GM21367 (cell line): Measurements from ENCODE around the gene PRIMPOL.
"Not testable (repeated sequence)": the region's sequence is repeated elsewhere in the genome, so short reads cannot be mapped to it uniquely, and the experiment has no call there.

Experiments used
- ATAC-seq: cut with Tn5 transposase; IDR thresholded peaks from one replicate; pipeline ENCODE4 v1.9.1; 2021; ENCODE audit not compliant: unreplicated experiment

PRIMPOL gene, protein sequence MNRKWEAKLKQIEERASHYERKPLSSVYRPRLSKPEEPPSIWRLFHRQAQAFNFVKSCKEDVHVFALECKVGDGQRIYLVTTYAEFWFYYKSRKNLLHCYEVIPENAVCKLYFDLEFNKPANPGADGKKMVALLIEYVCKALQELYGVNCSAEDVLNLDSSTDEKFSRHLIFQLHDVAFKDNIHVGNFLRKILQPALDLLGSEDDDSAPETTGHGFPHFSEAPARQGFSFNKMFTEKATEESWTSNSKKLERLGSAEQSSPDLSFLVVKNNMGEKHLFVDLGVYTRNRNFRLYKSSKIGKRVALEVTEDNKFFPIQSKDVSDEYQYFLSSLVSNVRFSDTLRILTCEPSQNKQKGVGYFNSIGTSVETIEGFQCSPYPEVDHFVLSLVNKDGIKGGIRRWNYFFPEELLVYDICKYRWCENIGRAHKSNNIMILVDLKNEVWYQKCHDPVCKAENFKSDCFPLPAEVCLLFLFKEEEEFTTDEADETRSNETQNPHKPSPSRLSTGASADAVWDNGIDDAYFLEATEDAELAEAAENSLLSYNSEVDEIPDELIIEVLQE

DNA sequence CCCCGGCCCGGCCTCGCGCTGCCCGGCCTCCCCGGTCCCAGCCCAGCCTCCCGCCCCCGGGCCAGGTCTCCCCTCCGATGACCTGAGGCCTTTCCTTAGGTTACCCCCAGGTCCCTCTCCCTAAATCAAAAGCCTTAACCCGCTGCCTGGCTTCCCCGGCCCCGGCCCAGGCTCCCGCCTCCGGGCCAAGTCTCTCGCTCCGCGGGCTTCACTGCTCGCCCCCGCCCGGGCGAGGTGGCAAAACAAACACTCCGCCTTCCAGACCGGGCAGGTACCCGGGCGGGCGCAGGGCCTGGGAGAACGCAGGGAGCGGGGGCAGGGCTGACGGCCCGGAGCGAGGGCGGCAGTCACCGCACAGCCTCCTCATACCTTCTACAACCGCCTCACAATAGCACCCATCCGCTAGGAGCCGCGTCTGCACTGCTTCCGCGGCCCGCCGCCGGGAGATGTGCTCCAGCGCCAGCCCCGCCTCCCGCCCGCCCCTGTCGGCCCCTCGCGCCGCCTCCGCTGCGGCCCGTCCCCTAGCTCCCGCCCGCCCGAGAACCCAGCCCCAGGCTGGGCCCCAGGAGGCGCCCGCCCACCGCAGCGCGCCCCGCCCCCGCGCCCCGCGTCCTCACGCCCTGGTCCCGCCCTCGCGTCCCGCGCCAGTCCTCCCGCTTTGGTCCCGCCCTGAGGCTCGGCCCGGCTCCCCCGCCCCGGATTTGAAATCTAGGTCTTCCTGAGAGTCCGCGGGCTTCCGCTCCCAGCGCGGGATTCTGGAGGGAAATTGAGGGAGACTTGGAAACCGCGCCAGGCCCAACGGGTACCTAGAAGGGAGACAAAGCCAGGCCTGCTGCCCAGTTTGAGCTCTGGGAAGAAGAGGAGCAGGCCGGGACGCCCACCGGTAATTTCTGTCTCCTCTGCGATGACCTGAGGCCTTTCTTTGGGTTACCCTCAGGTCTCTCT is at the start of gene PRIMPOL, which contains the start of gene CASP3:
Gene PRIMPOL (plus strand): TSS at position 713 of the 945 bp plus-strand sequence. CDS start 7,403 bp downstream, outside the sequence.
Gene CASP3 (minus strand): TSS at position 422 of the 945 bp plus-strand sequence. CDS start 10,994 bp downstream, outside the sequence.
- peak; percentile 74 for ATAC-seq

DNA sequence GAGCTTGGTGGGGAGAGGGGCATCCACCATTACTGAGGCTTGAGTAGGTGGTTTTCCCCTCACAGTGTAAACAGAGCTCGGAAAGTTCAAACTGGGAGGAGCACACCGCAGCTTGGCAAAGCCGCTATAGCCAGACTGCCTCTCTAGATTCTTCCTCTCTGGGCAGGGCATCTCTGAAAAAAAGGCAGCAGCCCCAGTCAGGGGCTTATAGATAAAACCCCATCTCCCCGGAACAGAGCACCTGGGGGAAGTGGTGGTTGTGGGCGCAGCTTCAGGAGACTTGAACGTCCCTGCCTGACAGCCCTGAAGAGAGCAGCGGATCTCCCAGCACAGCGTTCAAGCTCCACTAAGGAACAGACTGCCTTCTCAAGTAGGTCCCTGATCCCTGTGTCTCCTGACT is 48.6 kb upstream of the PRIMPOL start:
- ATAC-seq: not testable (repeated sequence)

DNA sequence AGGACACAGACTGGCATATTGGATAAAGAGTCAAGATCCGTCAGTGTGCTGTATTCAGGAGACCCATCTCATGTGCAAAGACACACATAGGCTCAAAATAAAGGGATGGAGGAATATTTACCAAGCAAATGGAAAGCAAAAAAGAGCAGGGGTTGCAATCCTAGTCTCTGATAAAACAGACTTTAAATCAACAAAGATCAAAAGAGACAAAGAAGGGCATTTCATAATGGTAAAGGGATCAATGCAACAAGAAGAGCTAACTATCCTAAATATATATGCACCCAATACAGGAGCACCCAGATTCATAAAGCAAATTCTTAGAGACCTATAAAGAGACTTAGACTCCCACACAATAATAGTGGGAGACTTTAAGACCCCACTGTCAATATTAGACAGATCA is 46.7 kb upstream of the PRIMPOL start:
- not testable (repeated sequence) for ATAC-seq

DNA sequence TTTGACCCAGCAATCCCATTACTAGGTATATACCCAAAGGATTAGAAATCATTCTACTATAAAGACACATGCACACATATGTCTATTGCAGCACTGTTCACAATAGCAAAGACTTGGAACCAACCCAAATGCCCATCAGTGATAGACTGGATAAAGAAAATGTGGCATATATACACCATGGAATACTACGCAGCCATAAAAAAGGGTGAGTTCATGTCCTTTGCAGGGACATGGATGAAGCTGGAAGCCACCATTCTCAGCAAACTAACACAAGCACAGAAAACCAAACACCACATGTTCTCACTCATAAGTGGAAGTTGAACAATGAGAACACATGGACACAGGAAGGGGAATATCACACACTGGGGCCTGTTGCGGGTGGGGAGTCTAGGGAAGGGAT is 42.1 kb upstream of the PRIMPOL start:
- ATAC-seq: not testable (repeated sequence)

DNA sequence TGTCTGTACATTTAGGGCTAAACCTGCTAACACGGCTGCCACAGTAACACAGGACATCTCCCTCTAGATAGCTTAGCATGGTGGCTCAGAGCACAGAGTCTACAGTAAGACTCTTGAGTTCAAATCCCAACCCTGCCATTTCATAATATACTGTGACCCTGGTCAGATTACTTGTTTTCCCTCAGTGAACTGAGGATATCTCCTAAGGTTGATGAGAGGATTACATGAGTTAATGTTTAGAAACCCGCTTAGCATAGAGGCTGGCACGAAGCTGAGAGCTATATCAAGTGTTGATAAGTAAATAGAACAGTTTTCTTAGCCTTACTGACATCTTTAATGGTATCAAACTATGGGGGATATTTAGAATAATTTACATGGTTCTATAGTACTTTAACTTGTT is 37.5 kb upstream of the PRIMPOL start:
- ATAC-seq: no peak

DNA sequence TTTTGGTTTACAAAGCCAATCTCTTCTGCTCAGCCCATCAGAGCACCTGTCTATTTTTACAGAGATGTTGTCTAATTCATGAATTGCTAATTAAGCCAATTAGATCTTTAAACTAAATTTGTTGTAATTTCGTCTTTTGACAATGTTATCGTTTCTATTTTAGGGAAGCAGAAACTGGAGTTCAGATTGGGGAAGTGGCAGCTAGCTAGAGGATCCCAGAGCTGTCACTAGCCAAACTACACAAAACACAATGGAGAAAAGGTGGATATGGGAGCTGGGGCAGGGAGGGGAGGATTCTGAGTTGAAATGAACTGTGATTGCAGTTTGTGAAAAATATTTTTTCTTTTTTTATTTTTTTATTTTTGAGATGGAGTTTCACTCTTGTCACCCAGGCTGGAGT is 36.1 kb upstream of the PRIMPOL start:
- ATAC-seq: no peak

DNA sequence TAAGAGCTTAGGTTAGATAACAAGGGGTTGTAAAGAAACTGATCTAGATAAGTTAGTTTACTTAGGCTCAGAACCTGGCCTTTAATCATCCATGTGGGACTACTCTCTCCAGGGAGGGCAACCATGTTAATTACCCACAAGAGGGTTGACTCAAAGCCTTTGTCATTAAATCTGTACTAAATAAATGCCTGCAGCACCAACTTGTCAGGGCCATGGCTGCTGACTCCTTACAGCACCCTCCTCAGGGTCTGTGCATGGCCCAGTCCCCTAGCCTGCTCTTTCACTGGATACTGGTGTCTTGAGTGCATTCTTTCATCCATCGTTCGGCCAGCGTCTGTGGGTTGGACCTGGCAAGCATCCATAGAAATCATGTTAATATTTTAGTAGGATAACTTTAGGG is 35.0 kb upstream of the PRIMPOL start:
- ATAC-seq: no peak

DNA sequence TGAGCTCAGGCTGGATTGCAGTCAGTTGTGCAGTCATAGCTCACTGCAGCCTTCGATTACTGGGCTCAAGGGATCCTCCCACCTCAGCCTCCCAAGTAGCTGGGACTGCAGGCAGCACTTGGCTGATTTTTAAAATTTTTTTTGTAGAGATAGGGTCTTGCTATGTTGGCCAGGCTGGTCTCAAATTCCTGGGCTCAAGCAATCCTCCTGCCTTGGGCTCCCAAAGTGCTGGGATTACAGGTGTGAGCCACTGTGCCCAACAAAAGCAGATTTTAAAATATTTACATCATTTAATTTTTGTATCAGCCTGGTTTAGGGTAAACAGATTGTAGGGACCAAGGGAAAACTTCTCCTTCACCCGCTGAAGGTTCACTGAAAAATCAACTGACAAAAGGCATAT is 33.4 kb upstream of the PRIMPOL start:
- not testable (repeated sequence) for ATAC-seq

DNA sequence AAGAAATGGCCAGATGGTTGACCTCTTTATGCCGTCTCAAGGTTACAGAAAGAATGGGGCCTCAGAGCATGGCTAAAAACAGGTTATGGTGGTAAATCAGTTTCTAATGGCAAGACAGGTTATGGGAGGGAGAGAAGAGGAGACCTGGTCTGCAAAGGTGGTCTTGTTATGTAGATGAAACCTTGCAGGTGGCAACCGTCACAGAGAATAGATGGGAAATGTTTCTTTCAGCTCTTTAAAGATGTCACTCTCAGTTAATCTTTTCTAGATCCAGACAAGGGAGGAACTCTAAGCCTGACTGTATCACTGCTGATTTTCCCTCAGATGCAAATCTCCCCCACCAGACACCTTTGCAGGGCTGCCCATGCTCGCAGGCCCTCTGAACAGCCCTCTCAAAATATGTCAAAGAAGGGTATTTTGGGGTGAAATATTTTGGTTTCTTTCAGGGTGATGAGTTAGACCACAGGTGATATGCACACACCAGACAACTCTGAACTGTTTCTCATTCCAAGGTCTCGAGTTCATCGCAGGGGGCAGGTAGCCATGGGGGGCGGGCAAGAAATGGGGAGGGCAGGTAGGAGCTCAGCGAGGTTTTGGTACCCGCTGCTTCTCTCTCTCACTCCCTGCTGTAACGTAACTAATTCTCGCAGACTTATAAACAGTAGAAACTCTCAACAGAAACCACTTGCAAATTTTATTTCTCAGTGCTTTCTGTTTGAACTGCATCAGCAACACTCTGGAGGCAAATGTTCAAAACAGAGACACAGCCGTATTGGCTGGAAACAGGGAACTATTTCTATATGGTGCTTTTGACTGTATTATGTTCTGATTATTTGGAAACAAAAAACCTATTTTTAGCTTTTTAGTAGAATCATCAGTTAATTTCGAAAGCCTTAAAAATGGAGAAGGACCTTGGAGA is 32.6 kb upstream of the PRIMPOL start:
- ATAC-seq: peak; percentile 83

DNA sequence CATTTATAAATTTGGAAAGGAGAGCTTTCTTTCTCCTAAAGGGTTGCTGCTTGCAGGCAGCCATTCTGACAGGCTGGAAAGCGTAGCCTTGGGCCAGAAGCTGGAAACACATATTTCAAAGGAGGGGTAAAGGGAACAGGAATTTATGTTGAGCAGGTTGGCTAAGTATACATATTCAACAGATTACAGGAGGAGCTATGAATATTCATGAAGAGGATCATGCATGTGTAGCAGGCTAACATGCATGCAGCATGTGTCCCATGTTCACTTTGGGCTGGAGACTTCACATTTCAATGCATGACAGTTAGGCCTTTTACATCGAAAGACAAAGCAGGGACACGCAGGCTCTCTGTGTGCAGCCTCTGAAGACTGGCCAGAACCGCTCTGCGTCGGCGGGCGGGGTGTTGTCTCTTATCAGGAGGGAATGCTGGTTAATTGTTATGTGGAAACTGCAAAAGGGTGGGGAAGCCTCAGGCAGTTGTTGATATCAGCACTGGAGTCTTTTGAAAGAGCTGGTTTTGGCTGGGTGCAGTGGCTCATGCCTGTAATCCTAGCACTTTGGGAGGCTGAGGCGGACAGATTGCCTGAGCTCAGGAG is 31.8 kb upstream of the PRIMPOL start:
- ATAC-seq: no peak

DNA sequence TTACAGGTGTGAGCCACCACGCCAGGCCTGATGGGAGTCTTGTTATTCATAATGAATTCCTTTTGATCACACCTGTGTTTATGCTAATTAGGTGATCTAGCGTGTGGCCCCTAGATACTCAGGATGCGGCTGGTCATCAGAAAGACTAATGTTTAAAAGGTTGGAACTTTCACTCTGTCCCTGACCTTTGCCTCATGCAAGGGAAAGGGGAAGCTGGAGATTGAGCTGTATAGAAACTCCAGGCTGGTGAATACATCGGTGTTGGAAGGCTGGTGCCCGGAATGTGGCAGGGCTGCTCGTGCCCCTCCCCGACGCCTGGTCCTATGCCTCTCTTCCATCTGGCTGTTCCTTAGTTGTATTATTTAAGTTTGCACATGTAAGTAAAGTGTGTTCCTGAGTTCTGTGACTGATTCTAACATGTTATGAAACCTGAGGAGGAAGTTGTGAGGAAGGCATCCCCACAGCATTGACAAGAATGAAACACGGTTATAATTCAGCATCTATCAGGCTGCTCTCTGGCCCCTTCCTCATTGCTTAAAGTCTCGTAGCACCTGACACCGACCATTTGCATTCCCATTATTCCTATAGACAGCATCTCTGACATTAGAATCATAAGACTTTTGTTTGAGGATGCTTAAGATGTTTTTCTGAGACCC is 29.2 kb upstream of the PRIMPOL start:
- no peak for ATAC-seq

DNA sequence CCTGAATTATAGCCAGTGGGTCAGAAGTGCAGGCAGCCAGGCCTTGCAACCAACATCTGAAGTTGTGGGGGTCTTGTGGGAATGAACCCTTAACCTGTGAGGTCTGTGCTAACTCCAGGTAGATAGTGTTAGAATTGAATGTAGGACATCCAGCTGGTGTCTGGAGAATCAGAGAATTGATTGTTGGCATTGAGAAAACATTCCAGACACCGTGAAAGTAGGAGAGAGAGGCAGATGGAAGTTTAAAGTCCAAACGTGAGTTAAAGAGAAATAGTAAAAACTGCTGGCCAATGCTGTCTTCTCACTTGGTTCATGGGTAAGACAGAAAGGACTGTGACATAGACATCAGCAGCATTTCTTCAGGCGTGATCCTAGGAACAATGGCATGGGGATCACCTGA is 28.0 kb upstream of the PRIMPOL start:
- no peak for ATAC-seq

DNA sequence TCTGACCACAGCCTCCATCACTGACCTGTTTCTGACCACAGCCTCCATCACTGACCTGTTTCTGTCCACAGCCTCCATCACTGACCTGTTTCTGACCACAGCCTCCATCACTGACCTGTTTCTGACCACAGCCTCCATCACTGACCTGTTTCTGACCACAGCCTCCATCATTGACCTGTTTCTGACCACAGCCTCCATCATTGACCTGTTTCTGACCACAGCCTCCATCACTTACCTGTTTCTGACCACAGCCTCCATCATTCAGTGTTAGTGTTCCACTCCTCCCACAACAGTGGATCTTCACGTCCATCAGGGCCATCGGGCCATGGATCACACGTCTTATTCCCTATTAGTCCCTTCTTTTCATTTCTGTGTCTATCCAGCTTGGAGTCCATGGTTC is 25.0 kb upstream of the PRIMPOL start:
- not testable (repeated sequence) for ATAC-seq

DNA sequence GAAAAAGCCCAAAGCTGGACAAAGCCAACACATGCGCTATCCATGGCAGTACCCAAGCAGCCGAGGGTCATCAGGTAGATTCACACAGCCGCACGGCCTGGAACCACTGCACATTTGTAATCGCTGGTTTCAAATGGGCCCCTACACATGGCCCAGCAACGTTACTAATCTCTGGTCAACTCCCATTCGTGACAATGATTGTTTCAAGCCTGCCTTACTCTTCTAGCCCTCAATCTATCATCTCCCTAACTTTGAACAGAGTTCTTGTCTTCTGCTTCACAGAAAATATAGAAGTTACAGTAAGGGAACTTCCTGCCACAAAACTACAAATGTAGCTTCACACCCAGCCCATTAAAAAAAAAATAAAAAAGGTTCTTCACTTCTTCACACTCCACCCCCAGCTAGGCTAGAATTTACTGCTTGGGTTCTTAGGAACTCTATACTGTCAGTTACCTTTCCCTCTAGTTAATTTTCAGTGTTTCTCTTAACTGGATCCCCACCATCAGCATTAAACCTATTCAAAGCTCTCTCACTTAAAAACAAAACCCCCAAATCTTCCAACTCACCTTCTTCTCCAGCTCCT is 24.5 kb upstream of the PRIMPOL start:
- no peak for ATAC-seq

DNA sequence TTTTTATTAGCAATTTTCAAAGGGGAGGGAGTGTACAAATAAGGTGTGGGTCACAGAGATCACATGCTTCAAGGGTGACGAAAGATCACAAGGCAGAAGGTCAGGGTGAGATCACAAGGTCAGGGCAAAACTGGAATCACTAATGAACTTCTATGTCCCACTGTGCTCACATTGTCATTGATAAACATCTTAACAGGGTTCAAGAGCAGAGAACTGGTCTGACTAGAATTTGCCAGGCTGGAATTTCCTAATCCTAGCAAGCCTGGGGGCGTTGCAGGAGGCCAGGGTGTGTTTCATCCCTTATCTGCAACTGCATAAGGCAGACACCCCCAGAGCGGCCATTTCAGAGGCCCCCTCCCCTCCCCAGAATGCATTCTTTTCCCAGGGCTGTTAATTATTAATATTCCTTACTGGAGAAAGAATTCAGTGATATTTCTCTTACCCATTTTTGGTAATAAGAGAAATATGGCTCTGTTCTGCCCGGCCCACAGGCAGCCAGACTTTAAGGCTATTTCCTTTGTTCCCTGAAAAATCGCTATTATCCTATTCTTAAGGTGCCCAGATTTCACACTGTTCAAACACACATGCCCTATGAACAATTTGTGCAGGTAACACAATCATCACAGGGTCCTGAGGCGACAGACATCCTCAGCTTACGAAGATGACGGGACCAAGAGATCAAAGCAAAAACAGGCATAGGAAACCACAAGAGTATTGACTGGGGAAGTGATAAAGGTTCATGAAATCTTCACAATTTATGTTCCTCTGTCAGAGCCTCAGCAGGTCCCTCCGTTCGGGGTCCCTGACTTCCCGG is 23.5 kb upstream of the PRIMPOL start:
- not testable (repeated sequence) for ATAC-seq

DNA sequence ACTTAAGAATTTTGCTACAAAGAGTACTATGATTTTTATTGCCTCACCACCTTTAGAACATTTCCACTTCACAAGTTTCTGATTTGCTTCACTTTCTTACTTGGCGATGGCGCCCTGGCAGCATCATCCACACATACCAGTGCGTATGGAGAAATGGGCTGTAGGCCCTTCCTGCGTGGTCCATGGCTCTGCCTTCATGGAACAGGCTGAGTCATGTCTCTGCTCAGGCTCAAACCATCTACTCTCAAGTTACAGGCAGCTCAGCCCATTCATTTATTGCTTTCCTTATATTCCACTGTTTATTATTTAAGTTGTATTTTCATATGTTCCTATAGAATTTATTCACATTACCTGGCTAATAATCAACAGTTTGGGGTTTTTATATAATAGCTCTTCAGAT is 21.4 kb upstream of the PRIMPOL start:
- no peak for ATAC-seq

DNA sequence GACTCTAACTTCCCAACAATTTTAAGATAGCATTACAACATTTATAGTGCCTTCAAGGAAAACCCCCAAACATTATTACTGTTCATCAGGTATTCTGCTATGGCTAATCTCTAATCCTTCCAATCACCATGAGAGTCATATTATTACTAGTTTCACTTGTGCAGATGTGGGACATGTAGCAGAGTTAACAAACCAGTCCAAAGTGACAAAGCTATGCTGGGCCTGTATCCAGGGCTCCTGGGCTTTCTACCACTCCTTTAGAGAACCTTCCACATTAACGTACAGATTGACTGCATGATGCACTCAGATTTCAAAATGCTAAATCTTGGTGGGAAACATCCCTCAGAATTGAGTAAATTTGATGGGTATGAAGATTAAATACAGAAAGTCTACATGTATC is 16.7 kb upstream of the PRIMPOL start:
- ATAC-seq: no peak

DNA sequence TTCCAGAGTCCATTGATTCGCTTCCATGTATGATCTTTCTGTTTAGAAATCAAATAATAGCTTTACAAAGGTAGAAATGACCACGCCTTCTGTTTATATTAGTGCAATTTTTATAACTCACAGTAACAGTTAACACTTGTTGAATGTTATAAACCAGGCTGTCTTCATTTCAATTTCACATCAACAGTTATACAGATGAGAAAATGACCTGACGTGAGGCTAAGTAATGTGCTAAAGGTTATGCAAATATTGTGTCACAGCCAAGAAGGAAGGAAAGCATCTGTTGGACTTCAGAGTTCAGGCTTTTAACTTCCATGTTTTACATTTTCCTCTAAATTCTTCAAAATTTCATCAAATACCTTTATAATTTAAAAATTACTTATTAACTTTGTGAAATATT is 14.2 kb upstream of the PRIMPOL start:
- ATAC-seq: no peak
